Measurements from ENCODE around the gene HOXB4. TPM values are rescaled to one million over a fixed set of nuclear protein-coding genes. Genes with fewer than 3 reads are reported as not detected.

Gene HOXB4
- total RNA-seq, 1 experiment from 2014 or later, result 9.7 TPM

DNA sequence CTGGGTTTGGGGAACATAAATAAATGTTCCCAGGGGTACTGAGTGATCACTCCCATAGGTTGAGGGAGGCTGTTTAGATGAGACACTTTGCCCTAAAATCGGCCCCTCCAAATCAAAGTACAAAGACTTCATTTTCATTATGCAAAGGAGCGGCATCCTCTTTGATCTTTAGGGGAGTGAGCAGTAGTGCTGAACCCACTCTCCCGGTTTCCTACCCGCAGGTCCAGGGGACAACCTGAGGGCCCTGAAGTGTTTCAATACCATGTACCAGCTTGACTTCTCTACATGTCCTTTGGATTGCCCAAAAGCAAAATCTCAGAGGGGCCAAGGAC, 23.0 kb upstream of the HOXB4 start:
- H3K9me3 ChIP-seq (ENCODE audit: low read depth, low read length, poor library complexity, severe bottlenecking), result no peaks in the 10 kb centered on the region
- intact Hi-C loops (cut with micrococcal nuclease; ENCODE audit: unreplicated experiment), result no loop called here
- no peak for TF ChIP-seq CTCF (conservative IDR thresholded peaks at IDR 0.05; ENCODE audit: low read depth, low read length)
- BruUV-seq (replicated peaks), result no TSS peak
- ChIA-PET CTCF (interaction anchor here (1.0 kb wide), 1 partner anchor 17 kb away, joined by 3 read pairs; no protein-coding TSS in a partner anchor), POLR2A (ENCODE audit: low non-redundant PET) (no interaction called here)
- H3K27me3 ChIP-seq (replicated peaks; ENCODE audit: insufficient read depth, low read depth, low read length, poor library complexity), result no peaks in the 10 kb centered on the region
- peaks cover 41% of the 10 kb centered on the region for H3K4me1 ChIP-seq (ENCODE audit: insufficient read depth, low read length, poor library complexity, severe bottlenecking)
- no peak overlapping the region for H3K27ac ChIP-seq (ENCODE audit: low read depth, low read length, poor library complexity, severe bottlenecking)
- H3K4me3 ChIP-seq (ENCODE audit: low read depth, low read length, poor library complexity, severe bottlenecking), result no peak overlapping the region
- no peaks in the 10 kb centered on the region for H3K36me3 ChIP-seq (ENCODE audit: insufficient read depth, low read length, poor library complexity, severe bottlenecking)
- no peak for DNase-seq (ENCODE audit: low spot score)

GRCh38 chr17:48600244-48601098, 22.3 kb upstream of the HOXB4 start:
- Histone ChIP-seq H3K4me1 (ENCODE audit: insufficient read depth, low read length, poor library complexity, severe bottlenecking) (peaks cover 35% of the 10 kb centered on the region), H3K4me3 (ENCODE audit: low read depth, low read length, poor library complexity, severe bottlenecking) (no peak overlapping the region), H3K27me3 (replicated peaks; ENCODE audit: insufficient read depth, low read depth, low read length, poor library complexity) (no peaks in the 10 kb centered on the region), H3K36me3 (ENCODE audit: insufficient read depth, low read length, poor library complexity, severe bottlenecking) (peaks cover 5% of the 10 kb centered on the region), H3K27ac (ENCODE audit: low read depth, low read length, poor library complexity, severe bottlenecking) (no peak overlapping the region), H3K9me3 (ENCODE audit: low read depth, low read length, poor library complexity, severe bottlenecking) (no peaks in the 10 kb centered on the region)
- intact Hi-C loops (cut with micrococcal nuclease; ENCODE audit: unreplicated experiment), result no loop called here
- DNase-seq (ENCODE audit: low spot score), result no peak
- TF ChIP-seq CTCF (conservative IDR thresholded peaks at IDR 0.05; ENCODE audit: low read depth, low read length) (no peak), EZH2 (IDR thresholded peaks at IDR 0.05; ENCODE audit: borderline replicate concordance, low read depth, low read length, poor library complexity, severe bottlenecking) (no peak)
- CTCF ChIA-PET, result no interaction called here
- no TSS peak for BruUV-seq (replicated peaks)
- POLR2A ChIA-PET (ENCODE audit: low non-redundant PET), result no interaction called here

- intact Hi-C loops (cut with micrococcal nuclease; ENCODE audit: unreplicated experiment), result no loop called here
- H3K36me3 ChIP-seq (ENCODE audit: insufficient read depth, low read length, poor library complexity, severe bottlenecking), result peaks cover 9% of the 10 kb centered on the region
- TF ChIP-seq EZH2 (IDR thresholded peaks at IDR 0.05; ENCODE audit: borderline replicate concordance, low read depth, low read length, poor library complexity, severe bottlenecking), result no peak
- no peak for TF ChIP-seq CTCF (conservative IDR thresholded peaks at IDR 0.05; ENCODE audit: low read depth, low read length)
- peaks cover 35% of the 10 kb centered on the region for H3K4me1 ChIP-seq (ENCODE audit: insufficient read depth, low read length, poor library complexity, severe bottlenecking)
- H3K9me3 ChIP-seq (ENCODE audit: low read depth, low read length, poor library complexity, severe bottlenecking), result no peaks in the 10 kb centered on the region
- no peak overlapping the region for H3K4me3 ChIP-seq (ENCODE audit: low read depth, low read length, poor library complexity, severe bottlenecking)
- no peak for DNase-seq (ENCODE audit: low spot score)
- H3K27me3 ChIP-seq (replicated peaks; ENCODE audit: insufficient read depth, low read depth, low read length, poor library complexity), result no peaks in the 10 kb centered on the region
- POLR2A ChIA-PET (ENCODE audit: low non-redundant PET), result interaction anchor here (0.5 kb wide), 2 partner anchors 13 to 15 kb away, joined by 5 read pairs; partner anchors contain the start of gene HOXB8
- CTCF ChIA-PET, result no interaction called here
- BruUV-seq (replicated peaks), result no TSS peak
- no peak overlapping the region for H3K27ac ChIP-seq (ENCODE audit: low read depth, low read length, poor library complexity, severe bottlenecking)
These were observed 21.2 kb upstream of the HOXB4 start for GRCh38 chr17:48599354-48599753.

Data from A673 (cell line).